GM19452 (cell line): ENCODE measurements around the gene EPS8L3.

Experiments used
- ATAC-seq: cut with Tn5 transposase; IDR thresholded peaks from one replicate; pipeline ENCODE4 v1.9.1; 2021; ENCODE audit not compliant: unreplicated experiment

The EPS8L3 gene

DNA sequence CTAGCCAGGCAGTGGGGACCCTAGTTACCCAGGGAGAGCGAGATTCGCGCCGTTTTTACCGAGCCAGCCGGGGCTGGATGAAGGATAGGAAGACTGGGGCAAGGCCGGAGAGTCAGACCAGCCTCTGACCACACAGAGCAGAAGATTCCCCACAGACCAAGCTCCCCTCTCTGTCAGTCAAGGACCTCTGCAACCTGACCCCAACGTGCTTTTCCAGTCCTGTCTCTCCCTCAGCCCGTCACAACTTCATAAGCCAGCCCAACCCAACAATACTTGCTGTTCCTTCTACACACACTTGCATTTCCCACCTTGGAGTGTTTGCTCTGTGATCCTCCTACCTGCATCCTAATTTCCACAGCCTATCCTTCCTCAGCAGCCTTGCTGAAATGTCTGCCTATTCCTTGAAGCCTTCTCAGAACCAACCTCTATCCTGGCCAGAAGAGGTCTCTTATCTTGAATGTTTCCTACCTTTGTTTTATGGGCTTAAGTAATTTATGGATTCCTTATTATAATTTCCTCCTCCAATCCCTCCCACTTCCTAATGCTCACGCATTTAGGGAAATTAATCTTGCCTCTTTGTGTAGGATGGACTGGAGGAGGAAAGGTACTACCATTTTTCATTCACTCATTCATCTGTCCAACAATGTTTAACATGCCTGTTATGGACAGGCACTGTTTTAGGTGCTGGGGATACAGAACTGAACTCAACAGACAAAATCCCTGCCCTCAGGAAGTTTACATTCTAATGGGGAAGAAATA lies 22.9 kb downstream of the EPS8L3 start, which contains the start of gene GSTM3:
TSS of gene GSTM3 (minus strand) at position 424 of the 759 bp plus-strand sequence. CDS start 751 bp downstream, outside the sequence.
- ATAC-seq, result no peak

DNA sequence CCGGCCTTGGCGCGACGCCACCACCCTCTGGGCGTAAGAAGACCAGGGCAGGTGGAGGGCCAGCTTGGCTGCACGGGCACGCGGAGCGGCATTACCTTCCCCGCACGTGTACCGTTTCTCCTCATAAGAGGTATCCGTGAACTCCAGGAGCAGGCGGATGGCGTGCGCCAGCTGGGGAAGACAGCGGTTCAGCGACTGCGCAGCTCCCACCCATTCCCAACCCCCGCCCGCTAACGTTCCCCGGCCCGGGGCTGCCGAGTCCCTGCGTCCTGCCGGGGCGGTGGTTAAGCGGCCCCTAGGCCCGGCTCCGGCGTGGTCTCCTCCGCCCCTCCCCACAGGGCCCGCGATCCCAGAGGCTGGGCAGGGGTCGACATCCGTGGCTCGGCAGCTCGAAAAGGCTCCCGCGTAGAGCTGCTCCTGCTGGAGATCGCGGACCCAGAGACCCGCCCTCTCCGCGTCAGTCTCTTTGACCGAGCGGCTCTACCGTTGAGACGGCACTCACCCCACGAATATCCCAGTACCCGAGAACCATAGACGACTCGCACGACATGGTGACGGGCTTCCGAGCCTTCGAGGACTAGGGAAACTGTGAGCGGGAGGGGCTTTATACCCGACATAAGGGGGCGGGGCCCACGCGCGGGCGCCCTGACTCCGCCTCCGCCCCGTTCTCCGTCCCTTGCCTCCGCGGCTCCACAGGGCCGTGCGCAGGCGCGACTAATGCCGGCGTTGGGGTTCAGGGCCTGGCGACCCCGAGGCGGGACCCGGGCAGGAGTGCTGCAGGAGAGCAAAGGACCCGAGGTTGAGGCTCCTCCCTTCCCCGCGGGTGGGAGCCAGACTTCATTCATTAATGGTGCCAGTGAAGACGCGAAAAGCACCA lies 23.7 kb downstream of the EPS8L3 start:
- ATAC-seq, result peak; percentile 86

DNA sequence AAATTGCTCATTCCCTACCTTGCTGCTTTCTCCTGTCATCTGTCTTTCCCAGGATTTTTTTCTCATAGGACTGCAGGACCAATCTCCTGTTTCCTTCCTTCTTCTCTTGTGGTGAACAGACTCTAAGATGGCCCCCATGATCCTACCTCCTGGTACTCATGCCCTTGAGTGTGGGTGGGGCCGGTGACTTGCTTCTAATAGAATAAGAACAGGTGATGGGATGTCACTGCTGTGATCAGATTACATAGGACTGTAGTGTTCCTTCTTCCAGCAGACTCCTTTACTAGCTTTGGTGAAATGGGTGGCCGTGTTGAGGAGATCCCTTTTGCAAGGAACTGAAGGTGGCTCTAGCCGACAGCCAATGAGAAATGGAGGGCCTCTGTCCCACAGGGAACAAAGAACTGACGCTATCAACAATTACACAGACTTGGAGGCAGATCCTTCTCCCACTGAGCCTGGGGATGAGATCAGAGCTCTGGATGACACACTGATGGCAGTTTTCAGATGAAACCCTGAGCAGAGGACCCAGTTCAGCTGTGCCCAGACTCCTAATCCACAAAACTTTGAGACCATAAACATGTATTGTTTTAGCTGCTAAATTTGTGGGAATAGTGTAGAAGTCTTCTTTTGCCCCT lies 30.4 kb downstream of the EPS8L3 start:
- ATAC-seq, result no peak

DNA sequence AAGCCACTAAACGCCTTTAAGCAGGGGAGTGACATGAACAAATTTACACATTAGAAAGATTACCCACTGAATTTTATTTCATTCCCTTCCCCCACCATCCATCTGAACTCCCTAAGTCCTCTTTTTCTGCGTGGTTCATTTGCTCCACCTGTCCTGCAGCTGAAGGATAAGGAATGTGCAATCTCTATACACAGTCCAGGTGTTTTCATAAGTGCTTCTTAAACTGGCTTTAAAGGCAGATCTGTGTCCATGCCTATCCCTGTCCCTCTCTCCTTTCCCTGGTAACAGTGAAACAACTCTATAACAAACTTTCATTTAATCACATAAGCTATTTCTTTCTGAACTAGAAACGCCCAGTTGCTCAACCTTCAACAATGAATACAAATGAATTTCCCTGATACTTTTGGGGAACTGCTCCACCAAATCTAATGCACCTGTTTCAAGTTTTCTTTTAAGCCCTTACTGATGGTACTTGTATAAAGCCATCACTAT lies 31.3 kb downstream of the EPS8L3 start:
- ATAC-seq, result no peak

DNA sequence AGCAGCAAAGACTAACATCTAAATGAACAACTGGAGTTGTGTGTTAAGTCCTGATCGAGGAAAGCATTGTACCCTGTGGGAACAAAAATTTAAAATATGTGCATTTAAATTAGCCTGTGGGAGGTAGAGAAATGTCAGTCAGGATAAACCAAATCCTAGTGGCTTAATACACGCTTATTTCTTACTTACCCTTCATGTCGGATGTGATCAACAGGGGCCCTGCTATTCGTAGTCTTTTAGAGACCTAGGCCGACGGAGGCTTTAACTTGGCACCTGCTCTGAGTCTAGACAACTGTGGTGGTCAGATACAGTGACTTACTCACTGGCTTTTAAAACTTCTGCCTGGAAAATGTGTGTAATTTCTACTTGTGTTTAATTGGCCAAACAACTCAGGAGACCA lies 33.1 kb downstream of the EPS8L3 start:
- no peak for ATAC-seq

DNA sequence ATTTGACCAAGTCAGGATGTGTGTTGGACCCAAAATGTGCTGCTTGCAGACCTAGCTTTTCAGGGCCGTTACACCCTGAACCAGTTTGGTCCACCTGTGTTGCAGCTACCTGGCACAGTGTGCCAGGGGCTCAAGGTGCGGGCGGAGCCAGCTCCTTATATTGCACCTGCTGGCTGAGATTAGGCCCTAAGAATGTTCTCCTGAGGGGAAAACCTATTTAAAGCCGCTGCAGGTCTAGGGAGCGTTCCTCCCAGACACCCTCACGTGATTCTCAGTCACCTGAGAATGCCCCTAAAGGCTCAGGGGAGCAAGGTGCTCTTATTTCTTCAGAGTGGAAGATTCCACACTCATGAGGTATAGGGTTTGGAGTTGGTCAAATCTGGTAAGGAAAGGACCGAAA lies 34.9 kb downstream of the EPS8L3 start:
- ATAC-seq, result no peak

DNA sequence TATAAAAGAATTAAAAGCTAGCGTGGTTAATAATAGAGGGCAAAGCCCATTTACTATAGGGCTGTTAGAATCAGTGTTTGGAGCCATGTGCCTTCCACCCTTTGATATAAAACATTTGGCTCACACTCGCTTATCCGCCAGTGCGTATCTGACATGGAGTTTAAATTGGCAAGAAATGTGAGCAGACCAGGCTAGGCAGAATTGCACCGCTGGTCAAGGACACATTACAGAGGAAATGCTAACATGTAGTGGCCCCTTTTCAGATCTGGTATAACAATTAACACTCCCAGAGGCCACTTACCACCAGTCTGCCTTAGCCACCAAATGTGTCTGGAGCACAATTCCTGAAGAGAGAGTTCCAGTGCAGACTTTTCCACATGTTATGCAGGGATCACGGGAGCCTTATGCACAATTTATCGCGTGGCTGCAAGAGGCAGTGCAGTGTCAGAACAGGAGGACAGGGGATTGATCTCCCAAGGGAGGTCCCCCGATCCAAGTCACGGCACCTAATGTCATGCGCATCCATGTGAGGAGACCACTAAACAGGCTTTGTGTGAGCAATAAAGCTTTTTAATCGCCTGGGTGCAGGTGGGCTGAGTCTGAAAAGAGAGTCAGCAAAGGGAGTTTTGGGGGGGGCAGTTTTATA lies 36.9 kb downstream of the EPS8L3 start:
- no peak for ATAC-seq

DNA sequence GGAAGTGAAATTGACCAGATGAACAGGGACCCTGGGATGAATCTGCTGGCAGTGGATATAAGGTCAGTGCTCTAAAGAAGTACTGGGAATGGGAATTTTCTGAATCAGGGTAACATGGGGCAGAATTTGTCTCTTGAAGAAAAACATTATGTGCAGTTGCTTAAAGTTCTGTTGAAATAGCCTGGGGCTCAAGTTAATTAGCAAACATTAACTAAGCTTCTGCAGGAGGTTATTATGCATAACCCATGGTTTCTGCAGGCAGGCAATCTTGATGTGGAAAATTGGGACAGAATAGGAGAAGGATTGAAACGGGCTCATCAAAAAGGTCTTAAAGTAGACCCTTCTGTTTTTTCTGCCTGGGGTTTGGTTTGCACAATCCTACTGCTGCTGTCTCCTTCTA lies 37.7 kb downstream of the EPS8L3 start:
- no peak for ATAC-seq

DNA sequence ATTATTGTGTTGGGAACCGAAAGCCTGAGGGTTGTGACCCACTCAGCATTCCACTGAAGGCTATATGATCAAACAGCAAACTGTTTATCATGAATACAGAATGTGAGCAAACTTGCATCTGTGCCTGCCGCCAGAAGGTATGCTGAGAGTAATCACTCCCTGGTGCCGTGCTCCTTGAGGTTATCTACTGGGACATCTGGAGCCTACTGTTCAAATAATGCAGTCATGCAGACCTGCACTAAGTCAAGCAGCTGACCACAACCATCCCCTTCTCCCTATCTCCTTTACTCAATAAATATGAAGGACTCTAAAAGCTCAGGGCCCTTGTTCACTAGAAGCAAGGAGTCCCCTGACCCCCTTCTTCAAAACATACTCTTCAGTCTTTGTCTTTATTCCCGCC lies 38.2 kb downstream of the EPS8L3 start:
- no peak for ATAC-seq

DNA sequence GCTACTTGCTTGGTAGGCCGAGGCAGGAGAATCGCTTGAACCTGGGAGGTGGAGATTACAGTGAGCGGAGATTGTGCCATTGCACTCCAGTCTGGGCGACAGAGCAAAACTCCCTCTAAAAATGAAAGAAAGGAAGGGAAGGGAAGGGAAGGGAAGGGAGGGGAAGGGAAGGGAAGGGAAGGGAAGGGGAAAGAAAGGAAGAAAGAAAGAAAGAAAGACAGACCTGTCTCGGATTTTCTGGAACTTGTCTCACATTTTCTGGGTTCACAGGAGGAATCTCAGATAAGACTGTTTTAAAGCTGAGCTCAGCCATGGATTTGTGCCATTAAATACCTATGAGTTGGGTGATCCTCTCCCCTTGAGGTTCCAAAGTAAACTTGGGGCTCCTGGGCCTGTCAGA lies 38.8 kb downstream of the EPS8L3 start:
- ATAC-seq, result no peak

DNA sequence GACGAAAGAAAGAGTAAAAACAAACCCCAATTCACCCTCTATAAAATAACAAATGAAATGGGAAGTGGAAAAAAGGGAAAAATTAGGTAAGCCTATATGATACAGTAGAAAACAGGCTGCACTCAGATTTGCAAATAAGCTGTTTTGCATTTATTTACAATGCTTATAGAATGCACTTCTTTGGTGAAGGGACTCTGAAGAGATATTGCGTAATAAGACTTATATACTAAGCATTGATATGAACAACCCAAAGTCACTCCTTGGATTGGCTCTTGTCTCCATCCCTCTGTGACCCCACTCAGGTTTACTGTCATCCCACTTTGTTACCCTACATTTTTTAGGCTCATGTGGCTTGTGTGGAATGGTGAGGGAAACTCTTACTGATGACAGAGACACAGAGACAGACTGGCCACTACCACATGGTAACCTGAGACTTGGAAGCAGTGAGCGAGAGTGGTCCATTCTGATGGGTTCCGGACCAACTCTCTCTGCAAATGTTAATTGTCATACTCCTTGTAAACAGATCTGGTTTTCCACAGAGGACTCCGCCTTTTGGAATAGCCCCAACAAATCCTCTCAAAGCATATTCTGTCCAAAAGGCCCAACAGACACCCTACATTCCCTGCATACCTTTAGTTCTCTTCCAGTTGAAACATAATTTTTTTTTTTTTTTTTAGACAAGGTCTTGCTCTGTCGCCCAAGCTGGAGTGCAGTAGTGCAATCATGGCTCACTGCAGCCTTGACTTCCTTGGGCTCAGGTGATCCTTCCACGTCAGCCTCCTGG lies 40.6 kb downstream of the EPS8L3 start:
- ATAC-seq, result no peak

DNA sequence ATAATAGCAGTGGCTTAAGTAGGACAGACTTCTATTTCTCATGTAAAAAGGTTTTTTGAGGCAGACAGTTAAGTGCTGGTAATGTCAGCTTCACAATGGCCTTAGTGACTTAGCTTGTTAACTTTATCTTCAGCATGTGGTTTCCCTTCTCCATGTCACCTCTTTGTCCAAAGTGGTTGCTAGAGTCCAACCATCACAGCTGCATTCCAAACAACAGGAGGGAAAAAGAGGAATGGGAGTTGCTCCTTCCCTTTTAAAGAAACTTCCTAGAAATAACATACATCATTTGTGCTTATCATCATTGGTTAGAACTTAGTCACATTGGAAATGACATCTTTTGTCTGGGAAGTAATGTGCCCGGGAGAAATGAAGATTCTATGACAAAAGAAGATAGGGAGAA lies 41.8 kb downstream of the EPS8L3 start:
- no peak for ATAC-seq

DNA sequence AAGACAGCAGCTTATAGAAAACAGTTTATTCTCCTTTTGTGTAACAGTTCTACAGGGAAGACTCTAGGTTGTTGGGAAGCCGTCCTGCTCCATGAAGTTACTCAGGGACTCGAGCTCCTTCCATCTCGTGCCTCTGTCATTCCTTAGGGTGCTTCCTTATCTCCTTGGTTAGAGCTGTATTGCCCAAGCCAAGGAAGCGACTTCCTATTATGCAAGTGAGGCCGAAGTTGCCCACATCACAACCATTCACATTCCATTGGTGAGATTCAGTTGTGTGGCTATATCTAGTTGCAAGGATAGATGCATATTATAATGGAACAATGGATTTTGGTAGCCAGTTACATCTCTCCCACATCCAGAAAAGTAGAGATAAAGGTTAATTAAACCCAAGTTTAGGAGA lies 42.7 kb downstream of the EPS8L3 start:
- ATAC-seq, result no peak

DNA sequence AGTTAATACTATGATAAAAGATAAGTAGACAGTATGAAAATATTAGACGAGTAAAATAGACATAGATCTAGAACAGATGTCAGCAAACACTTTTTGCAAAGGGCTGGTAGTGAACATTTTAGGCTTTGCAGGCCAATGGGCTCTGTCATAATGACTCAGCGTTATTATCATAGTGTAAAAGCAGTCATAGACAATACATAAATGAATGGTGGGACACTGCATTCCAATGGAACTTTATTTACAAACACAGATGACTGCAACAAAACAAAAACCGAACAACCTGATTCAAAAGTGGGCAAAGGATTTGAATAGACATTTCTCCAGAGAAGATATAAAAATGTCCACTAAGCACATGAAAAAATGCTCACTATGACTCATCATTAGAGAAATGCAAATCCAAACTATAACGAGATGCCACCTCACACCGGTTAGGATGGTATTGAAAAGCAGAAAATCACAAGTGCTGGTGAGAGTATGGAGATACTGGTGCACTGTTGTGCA lies 44.3 kb downstream of the EPS8L3 start:
- peak; percentile 67 for ATAC-seq

DNA sequence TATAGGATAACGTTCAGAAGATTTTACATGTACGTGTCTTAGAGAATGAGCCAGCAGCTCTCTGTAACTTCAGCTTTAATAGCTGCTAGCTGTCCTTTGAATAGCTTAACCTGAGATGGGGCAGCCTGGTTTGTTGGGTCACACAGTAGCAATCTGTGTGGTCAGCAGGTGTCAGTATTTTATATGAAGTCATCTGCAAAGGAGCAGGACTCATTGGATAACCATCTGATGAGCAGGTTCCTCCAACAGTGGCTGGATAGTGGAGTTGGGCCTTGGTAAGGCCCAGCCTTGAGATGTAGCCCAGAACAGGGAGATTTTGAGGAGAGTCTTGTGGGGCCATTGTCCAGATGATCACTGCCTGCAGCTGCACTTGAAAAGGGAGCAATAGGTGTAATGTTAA lies 45.2 kb downstream of the EPS8L3 start:
- ATAC-seq, result no peak

DNA sequence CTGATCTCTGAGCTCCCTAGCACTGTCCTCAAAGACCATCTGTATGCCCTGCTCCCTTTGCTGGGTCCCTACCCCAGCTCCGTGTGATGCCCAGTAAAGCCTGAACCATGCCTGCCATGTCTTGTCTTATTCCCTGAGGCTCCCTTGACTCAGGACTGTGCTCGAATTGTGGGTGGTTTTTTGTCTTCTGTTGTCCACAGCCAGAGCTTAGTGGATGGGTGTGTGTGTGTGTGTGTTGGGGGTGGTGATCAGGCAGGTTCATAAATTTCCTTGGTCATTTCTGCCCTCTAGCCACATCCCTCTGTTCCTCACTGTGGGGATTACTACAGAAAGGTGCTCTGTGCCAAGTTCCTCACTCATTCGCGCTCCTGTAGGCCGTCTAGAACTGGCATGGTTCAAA lies 46.0 kb downstream of the EPS8L3 start:
- ATAC-seq, result no peak

DNA sequence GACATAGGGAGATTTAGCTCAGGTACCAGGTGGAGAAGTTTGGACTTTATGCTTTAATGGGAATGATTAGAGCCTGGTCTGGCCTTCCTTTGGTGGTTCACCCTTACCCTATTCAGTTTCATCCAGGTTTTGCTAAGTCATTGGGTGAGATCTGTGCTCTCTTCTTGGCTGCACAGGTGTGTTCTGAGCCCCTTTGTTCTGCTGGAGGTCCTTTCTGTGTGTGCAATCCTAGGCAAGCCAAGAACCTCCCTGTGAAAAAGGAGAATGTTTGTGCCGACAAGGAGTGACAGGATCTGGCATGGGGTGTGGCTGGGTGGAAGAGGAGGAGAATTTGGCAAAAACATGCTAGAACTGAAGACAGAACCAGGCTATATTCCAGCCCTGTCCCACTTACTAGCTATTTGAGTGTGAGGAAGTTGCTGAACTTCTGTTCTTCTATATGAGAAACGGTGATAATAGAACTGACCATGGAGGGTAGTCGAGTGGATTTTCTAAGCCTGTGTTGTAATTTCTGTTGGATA lies 47.1 kb downstream of the EPS8L3 start:
- ATAC-seq, result no peak

DNA sequence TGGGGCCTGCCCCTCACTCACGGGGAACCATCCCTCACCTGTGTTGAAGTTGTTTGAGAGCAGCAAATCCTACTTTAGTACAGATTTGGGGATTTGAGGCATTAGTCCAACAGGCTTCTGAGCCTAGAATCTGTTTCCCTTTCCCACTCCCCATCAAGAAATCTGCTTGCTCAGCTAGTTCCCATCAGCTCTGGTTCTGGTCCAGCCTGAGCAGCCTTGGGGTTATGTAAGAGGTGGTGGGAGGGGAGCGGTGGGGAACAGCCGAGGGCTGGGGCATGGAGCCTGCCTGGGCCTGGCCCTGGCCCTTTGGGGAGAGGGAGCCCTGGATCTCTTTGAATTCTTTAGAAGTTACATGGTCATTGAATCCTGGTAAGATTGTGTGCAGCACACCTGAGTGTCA lies 47.6 kb downstream of the EPS8L3 start:
- no peak for ATAC-seq

DNA sequence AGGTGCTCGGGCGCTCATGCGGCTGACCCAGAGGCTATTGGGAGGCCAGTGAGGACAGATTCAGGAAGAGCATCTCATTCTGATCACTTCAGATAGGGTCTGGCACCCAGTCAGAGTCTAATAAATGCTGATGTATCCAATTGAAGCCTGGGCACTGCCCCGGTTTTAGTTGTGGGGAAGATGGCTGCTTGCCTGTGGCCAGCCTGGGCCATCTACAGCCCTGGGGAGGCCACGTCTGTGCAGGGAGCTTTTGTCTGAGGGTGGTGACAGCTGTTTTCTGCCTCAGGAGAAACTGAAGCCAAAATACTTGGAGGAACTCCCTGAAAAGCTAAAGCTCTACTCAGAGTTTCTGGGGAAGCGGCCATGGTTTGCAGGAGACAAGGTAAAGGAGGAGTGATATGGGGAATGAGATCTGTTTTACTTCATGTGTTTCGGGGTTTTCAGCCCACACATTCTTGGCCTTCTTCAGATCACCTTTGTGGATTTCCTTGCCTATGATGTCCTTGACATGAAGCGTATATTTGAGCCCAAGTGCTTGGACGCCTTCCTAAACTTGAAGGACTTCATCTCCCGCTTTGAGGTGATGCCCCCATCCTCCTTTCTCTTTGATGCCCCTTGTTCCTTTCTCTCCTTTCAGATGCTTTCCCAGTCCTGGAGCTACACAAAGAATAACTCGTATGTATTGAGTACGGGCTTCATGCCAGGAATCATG lies 48.9 kb downstream of the EPS8L3 start:
- no peak for ATAC-seq
